Right lobe of liver (tissue), 6 donors: ENCODE results near the gene KLK15. TPM values are rescaled to one million over a fixed set of nuclear protein-coding genes. Genes with fewer than 3 reads are reported as not detected.

Source experiments
- ATAC-seq, 4 donors: fragments of 200-7000 bp; cut with Tn5 transposase; one replicate each; pipeline ENCODE4 v1.9.1; 2020; ENCODE audit warnings: mild to moderate bottlenecking in 4 of 4, moderate library complexity in 4 of 4
- DNase-seq, 3 donors: peaks; one replicate each; pipeline ENCODE4 v3.0.0-alpha.2; 2020
- H3K27ac ChIP-seq, 3 donors: fragments of 200-600 bp; one replicate each; pipeline ENCODE4 v1.8.0; 2022
- H3K27me3 ChIP-seq, 2 donors: fragments of 200-600 bp; one replicate each; pipeline ENCODE4 v1.8.0; 2022
- H3K36me3 ChIP-seq, 4 donors: fragments of 200-600 bp; sonication (generic) in 1 of 4; one replicate each; pipeline versions ENCODE4 v1.5.1 to v1.8.0; 2017 to 2022; ENCODE audit warnings: control low read depth in 1 of 4
- H3K4me1 ChIP-seq, 4 donors: fragments of 200-600 bp; sonication (generic) in 1 of 4; one replicate each; pipeline versions ENCODE4 v1.5.1 to v1.8.0; 2017 to 2022; ENCODE audit warnings: control low read depth in 1 of 4
- H3K4me3 ChIP-seq, 3 donors: fragments of 200-600 bp; one replicate each; pipeline ENCODE4 v1.8.0; 2022
- H3K9me3 ChIP-seq, 4 donors: fragments of 200-600 bp; sonication (generic) in 1 of 4; one replicate each; pipeline versions ENCODE4 v1.5.1 to v1.8.0; 2017 to 2022; ENCODE audit warnings: control low read depth in 1 of 4
- POLR2A ChIP-seq: fragments of 450-650 bp; IDR thresholded peaks from one replicate; pipeline ENCODE4 v1.6.1; 2017; ENCODE audit warnings: antibody characterized with exemption, mild to moderate bottlenecking
- WGBS: methylation state at CpG from one replicate; pipeline ENCODE4 v1.1.6; 2018; ENCODE audit warnings: low coverage, low lambda C conversion rate; ENCODE audit not compliant: insufficient coverage; ENCODE audit errors: missing lambda C conversion rate; 5-methylcytosine and 5-hydroxymethylcytosine counted together
- intact Hi-C, 2 donors: fragments of 100-400 bp; cut with DNase I; formaldehyde crosslinking; loops; one replicate each; pipeline versions ENCODE4 v1.11.2 to v1.14.1; 2022
- long read RNA-seq: library from polyadenylated mRNA; unstranded; transcript quantifications from one replicate; pipeline ENCODE4 v2.0.0, GENCODE V29; 2019
- total RNA-seq, 6 experiments: library from RNA; depleted of rRNA in 2 of 6; stranded (reverse); fragments of >200 nt in 2 of 6; fragmentation: NEBNext Ultra II Directional in 3 of 6; extraction: Animal tissue kit (Norgen Biotek cat#: 25700) in 3 of 6; gene quantifications; one replicate each; pipeline versions ENCODE4 v1.1.0 to v1.2.4, GENCODE V29; 2016 to 2023
- TF ChIP-seq, protein P1 (sequence below), 4 donors: fragments of 200-600 bp in 3 of 4; fragments of 450-650 bp in 1 of 4; IDR thresholded peaks; one replicate each; pipeline versions ENCODE4 v1.5.1 to v1.8.0; 2016 to 2022; ENCODE audit warnings: antibody characterized with exemption in 4 of 4, mild to moderate bottlenecking in 2 of 4
- donor health status: DM: no; HTN: yes; CAD: no.
- donor health status: DM: no; HTN: no; CAD: no.
- donor health status: DM: no; HTN: no; CAD: no.
- donor health status: DM: no; HTN: yes; CAD: no.
- donor health status: DM: no; HTN: yes; CAD: no.

The KLK15 gene, protein sequence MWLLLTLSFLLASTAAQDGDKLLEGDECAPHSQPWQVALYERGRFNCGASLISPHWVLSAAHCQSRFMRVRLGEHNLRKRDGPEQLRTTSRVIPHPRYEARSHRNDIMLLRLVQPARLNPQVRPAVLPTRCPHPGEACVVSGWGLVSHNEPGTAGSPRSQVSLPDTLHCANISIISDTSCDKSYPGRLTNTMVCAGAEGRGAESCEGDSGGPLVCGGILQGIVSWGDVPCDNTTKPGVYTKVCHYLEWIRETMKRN
- not detected for total RNA-seq
- long read RNA-seq: 0 reads

DNA sequence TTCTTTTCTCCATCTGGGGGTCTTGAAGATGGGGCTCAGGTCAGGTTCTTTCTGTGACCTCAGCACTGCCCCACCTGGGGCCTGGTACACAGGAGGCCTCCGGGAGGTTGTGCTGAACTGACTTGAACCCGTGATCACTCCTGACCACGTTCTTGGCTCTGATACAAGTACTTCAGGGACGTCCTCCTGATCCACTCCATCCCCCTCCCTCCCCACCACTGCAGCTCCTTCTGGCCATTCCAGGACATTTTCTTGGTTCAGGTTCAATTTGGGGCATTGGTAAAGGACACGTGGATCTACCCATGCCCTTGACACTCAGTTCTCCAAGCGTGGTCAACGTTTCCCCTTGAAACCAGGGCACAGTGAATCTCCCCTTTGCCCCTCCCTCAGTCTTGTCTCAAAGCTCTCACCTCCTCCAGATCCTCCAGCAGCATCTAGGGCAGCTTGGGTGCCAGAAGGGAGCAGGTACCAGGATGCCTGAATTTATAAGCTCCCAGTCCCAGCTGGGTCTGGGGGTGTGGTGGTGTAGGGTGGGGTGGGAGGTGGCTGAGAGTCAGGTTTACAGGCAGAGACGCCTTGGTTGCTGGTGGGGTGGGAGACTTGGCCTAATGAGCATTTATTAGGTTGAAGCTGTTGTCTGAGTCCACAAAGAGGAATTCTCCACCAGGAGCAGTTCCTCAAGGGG, at the start of gene KLK15:
TSS of gene KLK15 (minus strand) at position 458 of the 685 bp plus-strand sequence. CDS start 2,082 bp downstream, outside the sequence.
- H3K27me3 ChIP-seq: no peaks in the 10 kb centered on the region

DNA sequence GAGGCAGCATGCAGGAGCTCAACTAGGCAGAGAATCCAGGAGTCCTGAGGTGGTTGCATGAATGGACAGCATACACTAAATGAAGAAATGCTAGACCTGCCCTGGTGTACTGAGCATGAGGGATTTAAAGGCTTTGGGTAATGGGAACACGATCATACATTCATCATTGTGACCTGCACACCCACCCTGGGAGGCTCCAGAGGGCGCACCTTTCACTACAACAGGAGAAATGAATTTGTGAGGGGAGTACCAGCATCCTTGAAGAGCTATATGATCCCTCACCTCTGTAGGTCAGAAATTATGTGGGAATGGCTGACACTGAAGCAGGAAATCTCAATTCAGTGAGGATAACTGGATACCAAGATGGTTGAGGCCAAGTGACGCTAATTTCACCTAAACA, 48.8 kb upstream of the KLK15 start:
- Histone ChIP-seq H3K36me3 (no peaks in the 10 kb centered on the region), H3K27ac (no peak overlapping the region), H3K4me1 (no peaks in the 10 kb centered on the region), H3K27me3 (no peaks in the 10 kb centered on the region), H3K9me3 (no peaks in the 10 kb centered on the region), H3K4me3 (no peak overlapping the region)
- intact Hi-C loops: no loop called here
- ATAC-seq (no peak), DNase-seq (no peak)
- WGBS: 25% methylated on average over 3 of the region's 3 CpGs
- TF ChIP-seq POLR2A: no peak
- TF ChIP-seq, protein P1, sequence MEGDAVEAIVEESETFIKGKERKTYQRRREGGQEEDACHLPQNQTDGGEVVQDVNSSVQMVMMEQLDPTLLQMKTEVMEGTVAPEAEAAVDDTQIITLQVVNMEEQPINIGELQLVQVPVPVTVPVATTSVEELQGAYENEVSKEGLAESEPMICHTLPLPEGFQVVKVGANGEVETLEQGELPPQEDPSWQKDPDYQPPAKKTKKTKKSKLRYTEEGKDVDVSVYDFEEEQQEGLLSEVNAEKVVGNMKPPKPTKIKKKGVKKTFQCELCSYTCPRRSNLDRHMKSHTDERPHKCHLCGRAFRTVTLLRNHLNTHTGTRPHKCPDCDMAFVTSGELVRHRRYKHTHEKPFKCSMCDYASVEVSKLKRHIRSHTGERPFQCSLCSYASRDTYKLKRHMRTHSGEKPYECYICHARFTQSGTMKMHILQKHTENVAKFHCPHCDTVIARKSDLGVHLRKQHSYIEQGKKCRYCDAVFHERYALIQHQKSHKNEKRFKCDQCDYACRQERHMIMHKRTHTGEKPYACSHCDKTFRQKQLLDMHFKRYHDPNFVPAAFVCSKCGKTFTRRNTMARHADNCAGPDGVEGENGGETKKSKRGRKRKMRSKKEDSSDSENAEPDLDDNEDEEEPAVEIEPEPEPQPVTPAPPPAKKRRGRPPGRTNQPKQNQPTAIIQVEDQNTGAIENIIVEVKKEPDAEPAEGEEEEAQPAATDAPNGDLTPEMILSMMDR (IDR thresholded peaks at IDR 0.05): no peak

More for the DNA sequence above, at the start of gene KLK15:
- intact Hi-C loops: no loop called here
- H3K4me1 ChIP-seq: peaks cover 0 to 3% (median 0%) of the 10 kb centered on the region in 4 donors
- whole genome bisulfite sequencing: 61% methylated on average over 4 of the region's 8 CpGs
- TF ChIP-seq, protein P1 (IDR thresholded peaks at IDR 0.05): no peak
- no peak for TF ChIP-seq POLR2A
- DNase-seq (no peak), ATAC-seq (no peak)
- H3K27ac ChIP-seq: no peak within 1 kb of the TSS
- no peaks in the 10 kb centered on the region for H3K9me3 ChIP-seq
- H3K36me3 ChIP-seq: no peaks in the 10 kb centered on the region
- no peak within 1 kb of the TSS for H3K4me3 ChIP-seq

DNA sequence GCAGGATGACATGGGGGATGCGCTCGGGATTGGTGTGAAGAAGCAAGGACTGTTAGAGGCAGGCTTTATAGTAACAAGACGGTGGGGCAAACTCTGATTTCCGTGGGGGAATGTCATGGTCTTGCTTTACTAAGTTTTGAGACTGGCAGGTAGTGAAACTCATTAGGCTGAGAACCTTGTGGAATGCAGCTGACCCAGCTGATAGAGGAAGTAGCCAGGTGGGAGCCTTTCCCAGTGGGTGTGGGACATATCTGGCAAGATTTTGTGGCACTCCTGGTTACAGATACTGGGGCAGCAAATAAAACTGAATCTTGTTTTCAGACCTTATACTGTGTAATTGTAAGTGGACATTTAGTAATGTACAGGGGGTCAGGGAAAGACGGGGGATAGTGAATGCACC, 46.9 kb upstream of the KLK15 start:
- no peak overlapping the region for H3K4me3 ChIP-seq
- TF ChIP-seq, protein P1 (IDR thresholded peaks at IDR 0.05): no peak
- TF ChIP-seq POLR2A: no peak
- H3K27ac ChIP-seq: no peak overlapping the region
- DNase-seq (no peak), ATAC-seq (no peak)
- 59% methylated on average over 5 of the region's 5 CpGs for WGBS
- intact Hi-C loops: no loop called here
- no peaks in the 10 kb centered on the region for H3K4me1 ChIP-seq
- H3K27me3 ChIP-seq: no peaks in the 10 kb centered on the region
- no peaks in the 10 kb centered on the region for H3K9me3 ChIP-seq
- H3K36me3 ChIP-seq: no peaks in the 10 kb centered on the region

DNA sequence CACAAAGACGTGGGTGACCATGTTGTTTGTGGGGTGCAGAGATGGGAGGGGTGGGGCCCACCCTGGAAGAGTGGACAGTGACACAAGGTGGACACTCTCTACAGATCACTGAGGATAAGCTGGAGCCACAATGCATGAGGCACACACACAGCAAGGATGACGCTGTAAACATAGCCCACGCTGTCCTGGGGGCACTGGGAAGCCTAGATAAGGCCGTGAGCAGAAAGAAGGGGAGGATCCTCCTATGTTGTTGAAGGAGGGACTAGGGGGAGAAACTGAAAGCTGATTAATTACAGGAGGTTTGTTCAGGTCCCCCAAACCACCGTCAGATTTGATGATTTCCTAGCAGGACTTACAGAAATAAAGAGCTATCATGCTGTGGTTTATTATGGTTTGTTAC, 45.5 kb upstream of the KLK15 start:
- TF ChIP-seq, protein P1 (IDR thresholded peaks at IDR 0.05): no peak
- TF ChIP-seq POLR2A: no peak
- H3K36me3 ChIP-seq: no peaks in the 10 kb centered on the region
- intact Hi-C loops: no loop called here
- 25% methylated on average over 2 of the region's 5 CpGs for WGBS
- no peaks in the 10 kb centered on the region for H3K27me3 ChIP-seq
- DNase-seq (no peak), ATAC-seq (no peak)
- H3K4me1 ChIP-seq: no peaks in the 10 kb centered on the region
- H3K9me3 ChIP-seq: no peaks in the 10 kb centered on the region
- H3K4me3 ChIP-seq: no peak overlapping the region
- H3K27ac ChIP-seq: no peak overlapping the region
